Cerebellar cortex (tissue), 1 donor: ENCODE data around the gene BTAF1.

Experiments used
- DNase-seq: peaks from one replicate; pipeline ENCODE4 v3.0.0-alpha.2; 2015; ENCODE audit warnings: low spot score

Gene BTAF1

GRCh38 chr10:92052741-92053140, 129.2 kb downstream of the BTAF1 start:
- DNase-seq = no peak

GRCh38 chr10:92054807-92055206, 131.2 kb downstream of the BTAF1 start:
- no peak for DNase-seq

DNA sequence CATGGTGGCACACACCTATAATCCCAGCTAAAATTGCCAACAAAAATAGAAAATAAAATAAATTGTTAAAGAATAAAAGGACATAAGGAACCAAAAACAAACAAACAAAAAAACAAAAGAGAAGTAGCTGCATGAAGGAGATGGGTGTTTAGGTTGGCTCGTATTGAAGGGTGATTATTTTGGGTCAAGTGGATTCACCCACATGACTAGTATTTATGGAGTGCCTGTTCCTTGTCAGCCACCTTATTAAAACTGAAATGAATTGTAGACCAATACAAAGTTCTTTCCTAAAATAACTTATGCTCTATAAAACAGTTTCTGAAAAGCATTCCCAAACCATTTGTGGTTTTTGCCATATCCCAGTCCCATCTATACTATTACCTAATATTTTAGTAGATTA, 138.7 kb downstream of the BTAF1 start:
- no peak for DNase-seq

DNA sequence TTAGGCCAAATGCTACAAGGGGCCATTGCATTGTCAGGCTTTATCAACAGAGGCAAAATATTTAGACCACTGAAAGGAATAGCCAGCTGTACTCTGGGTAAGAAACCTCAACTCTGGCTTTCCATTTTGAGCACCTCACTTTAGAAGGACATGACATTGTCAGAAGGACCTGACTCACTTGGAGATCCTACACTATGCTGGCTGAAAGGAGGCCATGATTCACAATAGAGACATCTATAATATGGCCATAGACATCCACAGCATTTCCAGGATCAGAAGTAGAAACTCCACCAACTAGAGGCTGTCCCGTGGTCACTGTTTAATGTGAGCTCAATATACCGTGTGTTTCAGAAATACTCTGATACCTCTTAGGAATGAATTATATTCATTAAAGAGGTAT, 140.9 kb downstream of the BTAF1 start:
- no peak for DNase-seq

DNA sequence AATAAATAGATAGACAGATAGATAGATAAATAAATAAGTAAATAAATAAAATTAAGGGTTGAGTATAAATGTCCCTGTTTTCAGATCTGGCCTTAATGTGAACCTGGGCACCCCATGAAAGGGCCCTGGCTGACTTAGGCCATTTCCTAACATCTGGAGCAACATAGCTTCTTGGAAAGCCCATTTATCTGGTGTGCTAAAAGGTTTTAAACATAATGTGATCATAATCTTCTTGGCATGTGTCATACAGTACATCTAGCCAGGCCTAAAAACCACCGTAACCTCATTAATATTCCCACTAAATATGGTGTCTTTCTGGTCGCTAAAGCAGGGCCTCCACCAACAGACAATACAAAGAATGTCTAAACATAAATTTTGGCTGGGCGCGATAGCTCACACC, 142.8 kb downstream of the BTAF1 start:
- no peak for DNase-seq

- DNase-seq = no peak
These were observed 145.3 kb downstream of the BTAF1 start for GRCh38 chr10:92068900-92069299.

DNA sequence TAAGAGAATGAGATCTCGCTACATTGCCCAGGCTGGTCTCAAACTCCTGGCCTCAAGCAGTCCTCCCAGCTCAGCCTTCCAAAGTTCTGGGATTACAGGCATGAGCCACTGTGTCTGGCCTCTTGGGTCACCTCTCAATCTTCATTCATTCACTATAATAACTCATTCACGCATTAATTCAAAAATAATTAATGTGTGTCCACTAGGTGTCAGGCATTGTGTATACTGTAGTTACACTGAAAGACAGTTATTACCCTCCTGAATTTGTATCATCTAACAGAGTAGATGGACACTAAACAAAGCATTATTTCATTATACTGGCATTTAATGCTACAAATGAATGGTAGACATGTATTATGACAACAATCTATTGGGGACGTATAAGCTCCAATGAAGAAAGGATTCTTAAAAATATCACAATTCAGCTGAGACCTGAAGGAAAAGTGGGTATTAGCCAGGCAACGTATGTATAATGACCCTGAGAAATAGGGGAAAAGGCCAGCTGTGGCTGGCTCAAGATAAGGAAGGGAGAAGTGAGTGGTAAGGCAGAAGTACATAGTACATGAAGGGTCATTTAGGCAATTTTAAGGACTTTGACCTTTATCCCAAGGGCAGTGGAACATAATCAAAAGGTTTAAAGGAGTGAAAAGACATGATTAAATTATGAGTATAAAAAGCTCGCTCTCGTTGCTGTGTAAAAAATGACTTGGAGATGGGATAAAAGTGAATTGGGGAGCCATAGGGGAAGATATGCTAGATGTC, 150.7 kb downstream of the BTAF1 start:
- DNase-seq = no peak

- no peak for DNase-seq
These were observed 152.3 kb downstream of the BTAF1 start for GRCh38 chr10:92075829-92076228.

DNA sequence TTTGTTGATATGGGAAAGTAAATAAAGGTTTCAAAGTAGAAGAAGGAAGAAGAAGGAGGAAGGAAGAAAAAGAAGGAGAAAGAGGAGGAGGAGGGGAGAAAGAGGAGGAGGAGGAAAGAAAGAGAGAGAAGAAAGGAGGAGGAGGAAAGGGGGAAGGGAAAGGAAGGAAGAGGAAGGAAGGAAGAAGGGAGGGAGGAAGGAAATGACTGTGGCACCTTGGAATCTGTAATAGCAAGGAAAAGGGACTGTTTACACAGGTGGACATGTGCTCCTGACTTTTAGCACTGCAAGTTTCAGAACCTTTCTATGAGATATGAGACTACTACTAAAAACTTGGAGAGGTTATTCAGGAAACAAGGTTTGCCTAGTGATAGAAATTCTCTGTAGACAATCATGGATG, 153.2 kb downstream of the BTAF1 start:
- DNase-seq = no peak

DNA sequence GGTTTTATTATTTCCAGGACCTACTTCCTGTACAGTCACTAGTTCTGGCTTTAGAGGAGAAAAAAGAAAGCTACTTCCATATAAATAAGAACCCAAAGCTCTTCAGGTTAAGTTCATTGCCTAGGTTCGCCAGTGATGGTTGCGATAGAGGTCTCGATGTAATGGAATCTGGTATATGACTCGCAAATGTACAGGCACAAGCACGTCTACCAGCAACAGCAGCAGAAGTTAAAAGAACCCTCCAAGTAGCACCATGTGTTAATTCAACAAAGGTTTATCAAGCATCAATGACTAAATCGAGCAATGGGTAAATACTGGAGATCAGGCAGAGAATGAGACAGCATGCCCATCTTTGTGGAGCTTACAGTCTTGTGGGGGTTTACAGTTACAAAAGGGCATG, 155.4 kb downstream of the BTAF1 start:
- DNase-seq = no peak
